GM19328 (cell line): Measurements from ENCODE around the gene EVA1B.
A peak's percentile ranks its signal among the peaks of the same experiment; 100 is the strongest.

Experiments
- ATAC-seq: cut with Tn5 transposase; IDR thresholded peaks from one replicate; pipeline ENCODE4 v1.9.1; 2021; ENCODE audit warnings: mild to moderate bottlenecking, moderate library complexity; ENCODE audit not compliant: unreplicated experiment

Gene EVA1B

DNA sequence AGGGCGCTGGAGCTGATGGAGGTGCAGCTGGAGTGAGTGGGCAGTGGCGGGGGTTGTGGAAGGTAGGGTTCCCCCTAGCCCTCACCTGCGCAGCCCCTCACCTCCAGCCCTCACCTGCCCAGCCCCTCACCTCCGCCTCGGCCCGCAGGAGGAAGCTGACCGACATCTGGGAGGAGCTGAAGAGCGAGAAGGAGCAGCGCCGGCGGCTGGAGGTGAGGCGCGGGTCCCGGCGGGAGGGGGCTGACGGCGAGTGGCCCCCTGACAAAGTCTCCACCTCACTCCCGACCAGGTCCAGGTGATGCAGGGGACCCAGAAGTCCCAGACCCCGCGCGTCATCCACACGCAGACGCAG is 2.7 kb downstream of the EVA1B start:
- no peak for ATAC-seq

- ATAC-seq = no peak
Measured at GRCh38 chr1:36320291-36320761, 3.1 kb downstream of the EVA1B start.

DNA sequence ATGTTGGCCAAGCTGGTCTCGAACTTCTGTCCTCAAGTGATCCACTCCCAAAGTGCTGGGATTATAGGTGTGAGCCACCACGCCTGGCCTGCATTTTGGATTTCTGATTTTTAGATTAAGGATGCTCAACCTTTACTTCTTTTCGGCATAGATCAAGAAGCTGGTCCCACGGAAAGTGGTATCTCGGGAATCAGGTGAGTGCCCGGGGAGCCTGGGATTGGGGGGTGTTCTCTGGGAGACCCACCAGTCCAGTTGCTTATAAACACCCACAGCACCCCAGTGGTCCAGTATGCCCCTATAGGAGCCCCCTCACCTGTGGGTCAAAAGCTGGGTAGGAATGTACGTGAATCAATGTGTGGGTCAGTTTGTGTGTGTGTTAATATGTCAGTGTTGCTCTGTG is 14.0 kb downstream of the EVA1B start:
- ATAC-seq = no peak

- no peak for ATAC-seq
Measured at GRCh38 chr1:36307601-36308330, 15.7 kb downstream of the EVA1B start.

- peak; percentile 99 for ATAC-seq
Measured at GRCh38 chr1:36306902-36307456, 16.5 kb downstream of the EVA1B start.

GRCh38 chr1:36306210-36306901 is 17.1 kb downstream of the EVA1B start, which contains the start of gene SH3D21:
Gene SH3D21, plus strand, starts transcription at chr1:36306368. Its CDS starts 53 bp downstream, at chr1:36306421.
- ATAC-seq = peak; percentile 27

GRCh38 chr1:36305915-36306209 is 17.6 kb downstream of the EVA1B start:
- ATAC-seq = no peak

DNA sequence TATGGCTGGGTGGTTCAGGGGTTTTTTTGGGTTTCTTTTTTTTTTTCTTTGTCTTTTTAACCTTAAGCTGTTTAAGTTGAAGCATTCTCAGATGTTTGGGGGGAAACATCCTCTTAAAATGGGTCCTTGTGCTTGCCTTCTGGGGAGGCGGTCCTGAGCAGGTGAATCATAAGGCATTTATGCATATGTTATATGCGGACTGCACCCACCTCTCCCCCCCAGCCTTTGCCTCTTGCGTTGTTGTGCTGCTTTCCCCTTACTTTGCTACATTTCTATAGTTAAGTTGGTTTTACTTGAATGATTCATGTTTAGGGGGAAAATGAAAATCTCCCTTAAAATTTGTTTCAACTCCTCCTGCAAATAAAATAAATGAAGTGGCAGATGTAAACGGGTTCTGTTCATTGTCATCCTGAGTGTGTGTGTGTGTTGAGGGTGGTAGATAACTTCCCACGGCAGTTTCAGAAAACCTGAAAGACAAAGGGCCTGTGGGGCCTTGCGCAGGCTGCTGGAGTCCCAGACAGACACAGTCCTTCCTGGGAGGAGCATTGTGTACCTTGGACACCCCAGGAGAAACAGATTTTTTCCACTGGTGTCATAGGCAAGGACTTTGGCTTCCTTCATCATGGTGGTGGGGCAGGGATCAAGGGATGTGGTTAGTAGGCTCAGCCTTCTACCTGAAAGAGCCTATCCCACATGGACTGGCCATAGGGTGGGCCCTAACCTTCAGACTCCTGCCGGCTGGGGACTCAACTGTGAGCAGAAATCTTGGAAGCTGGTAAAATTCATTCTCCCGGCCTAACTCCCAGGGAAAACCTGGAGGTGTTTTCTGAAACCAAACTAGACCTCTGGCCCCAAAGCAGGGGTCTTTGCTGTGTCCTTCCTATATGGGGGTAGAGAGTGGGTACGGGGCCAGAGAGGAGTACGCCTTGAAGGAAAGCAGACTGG is 18.2 kb downstream of the EVA1B start:
- no peak for ATAC-seq

GRCh38 chr1:36304521-36304920 is 18.9 kb downstream of the EVA1B start:
- no peak for ATAC-seq

- no peak for ATAC-seq
Measured at GRCh38 chr1:36303650-36304360, 19.6 kb downstream of the EVA1B start.

DNA sequence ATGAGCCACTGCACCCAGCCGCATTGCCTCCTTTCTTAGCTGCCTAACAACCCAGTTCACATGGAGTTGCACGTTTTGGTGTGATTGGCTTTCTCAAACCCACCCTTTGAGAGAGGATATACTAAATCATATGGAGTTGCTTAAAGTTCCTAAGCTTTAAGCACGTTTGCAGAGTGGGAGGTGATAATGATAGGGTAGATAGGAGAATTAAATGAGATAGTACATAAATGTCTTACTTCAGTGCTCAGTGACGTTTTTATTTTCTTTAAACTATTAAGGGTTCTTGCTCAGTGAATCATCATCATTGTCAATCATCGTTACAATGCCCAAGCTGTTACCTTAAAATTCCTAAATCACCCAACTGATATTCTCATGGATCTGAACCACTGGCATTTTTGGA is 20.2 kb downstream of the EVA1B start:
- ATAC-seq = no peak

DNA sequence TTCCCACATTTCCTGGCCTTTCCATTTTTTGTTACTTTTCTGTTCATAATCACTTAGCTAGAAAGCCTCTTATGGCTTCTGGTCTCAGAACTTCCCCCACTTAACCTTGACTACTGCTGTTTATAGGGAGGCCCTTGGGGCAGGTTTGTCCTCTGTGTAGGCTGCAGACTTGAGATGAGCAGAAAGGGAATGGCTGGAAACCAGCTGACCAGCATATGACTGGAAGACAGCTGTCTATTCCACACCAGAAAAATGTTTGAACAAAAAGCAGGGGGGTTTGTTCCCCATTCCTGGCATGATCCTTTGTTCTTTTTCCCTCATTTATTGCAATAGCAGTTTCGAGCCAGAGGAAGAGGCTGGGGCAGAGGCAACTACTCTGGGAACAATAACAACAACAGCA is 22.2 kb downstream of the EVA1B start:
- no peak for ATAC-seq

- ATAC-seq = no peak
Measured at GRCh38 chr1:36300526-36300925, 22.9 kb downstream of the EVA1B start.

DNA sequence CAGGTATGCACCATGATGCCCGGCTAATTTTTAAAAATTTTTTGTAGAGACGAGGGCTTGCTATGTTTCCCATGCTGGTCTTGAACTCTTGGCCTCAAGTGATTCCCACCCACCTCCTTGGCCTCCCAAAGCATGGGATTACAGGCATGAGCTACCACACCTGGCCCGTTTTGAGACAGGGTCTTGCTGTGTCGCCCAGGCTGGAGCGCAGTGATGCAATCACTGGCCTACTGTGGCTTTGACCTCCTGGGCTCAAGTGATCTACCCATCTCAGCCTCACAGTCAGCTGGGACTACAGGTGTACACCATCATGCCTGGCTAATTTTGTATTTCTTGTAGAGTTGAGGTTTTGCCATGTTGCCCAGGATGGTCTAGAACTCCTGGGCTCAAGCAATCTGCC is 24.8 kb downstream of the EVA1B start:
- ATAC-seq = no peak

GRCh38 chr1:36297062-36297461 is 26.4 kb downstream of the EVA1B start:
- ATAC-seq = no peak

- ATAC-seq = no peak
Measured at GRCh38 chr1:36295390-36295789, 28.1 kb downstream of the EVA1B start.

DNA sequence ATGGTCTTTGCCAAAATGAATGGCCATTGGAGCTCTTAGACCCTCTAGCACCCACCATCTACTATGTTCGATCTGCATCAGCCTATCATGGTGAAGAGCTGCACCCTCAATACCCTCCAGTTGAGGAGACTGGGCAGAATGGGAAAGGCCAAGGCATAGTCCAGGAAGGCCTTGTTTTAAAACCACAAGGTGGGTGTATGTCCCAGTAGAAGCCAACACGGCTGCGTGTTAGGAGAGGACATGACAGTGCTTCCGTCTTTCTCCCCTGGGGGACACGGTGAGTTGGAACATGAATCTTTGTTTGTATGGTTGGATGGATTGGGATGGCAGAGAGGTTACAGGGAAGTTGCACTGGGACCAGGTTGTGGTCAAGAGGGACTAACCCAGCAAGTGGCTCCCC is 35.9 kb downstream of the EVA1B start:
- no peak for ATAC-seq

DNA sequence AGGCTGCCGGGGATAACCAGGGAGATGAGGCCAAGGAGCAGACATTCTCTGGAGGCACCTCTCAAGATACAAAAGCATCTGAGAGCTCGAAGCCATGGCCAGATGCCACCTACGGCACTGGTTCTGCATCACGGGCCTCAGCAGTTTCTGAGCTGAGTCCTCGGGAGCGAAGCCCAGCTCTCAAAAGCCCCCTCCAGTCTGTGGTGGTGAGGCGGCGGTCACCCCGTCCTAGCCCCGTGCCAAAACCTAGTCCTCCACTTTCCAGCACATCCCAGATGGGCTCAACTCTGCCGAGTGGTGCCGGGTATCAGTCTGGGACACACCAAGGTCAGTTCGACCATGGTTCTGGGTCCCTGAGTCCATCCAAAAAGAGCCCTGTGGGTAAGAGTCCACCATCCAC is 36.6 kb downstream of the EVA1B start:
- no peak for ATAC-seq

- no peak for ATAC-seq
Measured at GRCh38 chr1:36285443-36286101, 37.9 kb downstream of the EVA1B start.

GRCh38 chr1:36284517-36284916 is 38.9 kb downstream of the EVA1B start:
- ATAC-seq = no peak
